ENCODE results near the gene ANLN.
"Not testable (repeated sequence)": the region's sequence is repeated elsewhere in the genome, so short reads cannot be mapped to it uniquely, and the experiment has no call there.

The ANLN gene

GRCh38 chr7:36420307-36420706, 30.6 kb downstream of the ANLN start:
- DNase-seq, result no peak

DNA sequence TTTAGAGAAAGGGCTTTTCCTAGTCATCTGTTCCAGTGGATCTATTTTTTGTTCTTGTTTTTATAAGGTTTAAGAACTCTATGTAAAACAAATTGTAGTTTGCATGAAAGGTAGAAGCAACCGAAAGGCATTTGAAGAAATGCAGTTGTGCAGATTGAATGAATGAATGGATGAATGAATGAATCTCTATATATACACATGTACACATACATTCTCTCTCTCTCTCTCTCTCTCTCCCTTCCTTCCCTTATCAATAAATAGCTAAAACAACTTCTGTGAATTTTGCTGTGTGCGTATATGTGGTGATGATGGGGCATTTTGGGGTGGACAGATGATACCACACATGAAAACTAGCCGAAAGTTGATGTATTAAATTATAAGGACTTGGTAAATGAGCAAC, 32.4 kb downstream of the ANLN start:
- no peak for DNase-seq

GRCh38 chr7:36423633-36424032, 34.0 kb downstream of the ANLN start:
- no peak for DNase-seq

DNA sequence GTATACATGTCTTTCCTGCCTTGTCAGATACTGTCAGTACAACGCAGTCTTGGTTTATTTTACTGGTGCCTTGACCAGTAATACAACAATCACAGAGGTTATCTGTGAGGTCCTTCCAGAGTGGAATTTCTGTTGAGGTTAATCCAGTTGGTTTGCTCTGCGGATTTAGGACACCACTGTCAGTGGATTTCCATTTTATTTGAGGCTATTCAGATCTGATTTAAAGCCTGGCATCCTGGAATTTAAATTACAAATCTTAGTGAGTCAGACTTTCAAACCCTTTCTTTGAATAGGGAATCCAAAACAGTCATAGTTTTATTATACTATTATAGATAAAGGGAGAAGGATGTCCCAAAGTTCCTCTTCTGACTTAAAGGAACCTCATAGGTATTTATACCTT, 40.5 kb downstream of the ANLN start:
- DNase-seq, result no peak

DNA sequence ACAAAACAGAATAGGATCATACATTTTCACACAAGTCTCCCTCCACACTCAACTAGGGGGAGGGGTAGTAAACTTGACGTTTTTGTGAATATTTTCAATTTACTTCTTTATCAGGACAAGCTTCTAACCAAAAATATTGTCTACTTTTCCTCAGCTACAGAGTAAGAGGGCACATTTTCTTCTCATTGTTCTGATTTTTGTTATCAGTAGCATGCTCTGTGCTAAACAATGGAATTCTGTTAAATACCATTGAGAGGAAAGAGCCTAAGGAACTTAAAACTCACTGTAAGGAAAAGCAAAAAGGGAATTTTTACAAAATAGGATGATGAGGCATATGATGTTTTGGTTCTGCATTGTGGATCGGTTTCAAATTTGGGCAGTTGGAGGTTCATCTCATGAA, 41.2 kb downstream of the ANLN start:
- no peak for DNase-seq

GRCh38 chr7:36438211-36438610, 48.5 kb downstream of the ANLN start:
- DNase-seq, result no peak

- no peak for DNase-seq
These were observed 50.0 kb downstream of the ANLN start for GRCh38 chr7:36439624-36440023.

DNA sequence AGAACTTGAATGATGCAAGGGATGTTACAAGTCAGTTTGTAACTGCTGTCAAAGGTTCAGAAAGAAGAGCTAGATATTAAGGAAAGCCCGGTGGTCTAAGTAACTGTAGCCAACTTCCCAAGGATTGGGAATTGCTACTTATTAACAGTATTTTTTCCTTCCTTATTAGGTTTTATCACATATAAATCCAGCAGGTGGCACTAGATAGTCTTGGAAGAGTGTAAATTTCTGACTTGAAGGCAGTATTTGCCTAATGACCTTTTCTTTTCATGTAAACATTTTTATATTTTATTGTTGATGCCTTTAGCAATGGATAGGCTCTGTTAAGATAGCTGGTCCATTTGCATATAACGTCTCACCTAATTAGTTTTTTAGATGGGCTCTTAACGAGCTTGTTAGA, 51.2 kb downstream of the ANLN start:
- peak; percentile 15 for DNase-seq

- no peak for DNase-seq
These were observed 51.8 kb downstream of the ANLN start for GRCh38 chr7:36441344-36442022.

DNA sequence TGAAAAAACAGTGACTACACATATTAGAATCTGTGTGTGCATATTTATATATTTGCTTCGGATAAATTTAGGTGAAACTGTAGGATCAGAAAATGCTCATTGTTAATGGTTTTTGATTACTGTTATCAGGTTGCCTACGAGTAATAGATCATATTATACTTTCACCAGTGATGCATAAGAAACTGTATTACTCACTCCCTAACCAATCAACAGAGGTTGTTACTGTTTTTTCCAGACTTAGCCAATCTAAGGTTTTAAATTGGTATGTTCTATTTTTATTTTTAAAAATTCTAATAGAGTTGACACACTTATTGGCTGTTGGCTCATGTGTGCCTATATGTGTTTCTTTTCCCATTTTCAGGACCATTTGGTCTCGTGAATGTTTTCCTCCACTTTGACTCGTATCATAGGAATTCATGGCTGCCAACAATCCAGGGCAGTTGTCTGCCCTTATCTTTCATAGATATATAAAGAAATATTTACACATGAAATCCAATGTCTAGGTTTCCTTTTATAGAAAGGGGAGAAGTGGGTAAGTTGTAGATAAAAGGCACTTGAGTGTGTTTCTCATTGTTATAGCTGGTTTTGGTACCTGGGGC, 59.2 kb downstream of the ANLN start:
- no peak for DNase-seq

DNA sequence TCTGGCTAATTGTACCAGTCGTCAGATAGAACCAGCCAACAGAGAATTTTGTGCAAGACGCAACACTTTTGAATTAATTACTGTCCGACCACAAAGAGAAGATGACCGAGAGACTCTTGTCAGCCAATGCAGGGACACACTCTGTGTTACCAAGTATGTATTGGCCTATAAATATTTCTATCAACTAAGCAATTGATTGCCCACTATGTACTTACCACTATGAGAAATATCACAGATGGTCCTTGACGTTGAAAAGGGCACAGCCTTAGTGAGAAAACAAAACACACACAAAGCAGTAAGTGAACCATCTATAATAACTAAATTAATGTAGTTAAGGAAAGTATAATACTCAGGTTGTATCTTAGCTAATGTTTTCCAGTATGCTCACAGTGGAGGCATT, 60.0 kb downstream of the ANLN start:
- DNase-seq, result no peak

DNA sequence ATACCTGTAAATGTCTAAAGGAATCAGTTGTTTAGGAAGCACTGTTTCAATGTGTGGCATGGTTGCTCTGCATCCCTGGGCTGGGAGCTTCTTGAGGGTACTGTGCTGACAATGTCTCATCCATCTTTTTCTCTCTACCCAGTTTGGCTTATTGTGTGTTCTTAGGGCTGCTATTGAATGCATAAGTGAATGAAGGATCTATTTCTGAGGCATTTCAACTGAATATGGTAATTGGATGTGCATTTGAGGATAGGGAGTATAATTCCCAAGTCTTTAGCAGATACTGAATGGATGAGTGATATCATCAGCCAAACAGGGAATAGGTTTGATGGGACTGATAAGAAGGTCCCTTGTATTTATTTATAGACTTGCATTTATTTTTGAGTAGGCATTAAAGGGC, 64.1 kb downstream of the ANLN start:
- DNase-seq, result no peak

- DNase-seq, result no peak
These were observed 66.0 kb downstream of the ANLN start for GRCh38 chr7:36455646-36456045.

GRCh38 chr7:36456138-36456537, 66.5 kb downstream of the ANLN start:
- no peak for DNase-seq

GRCh38 chr7:36456548-36456947, 66.9 kb downstream of the ANLN start:
- no peak for DNase-seq

DNA sequence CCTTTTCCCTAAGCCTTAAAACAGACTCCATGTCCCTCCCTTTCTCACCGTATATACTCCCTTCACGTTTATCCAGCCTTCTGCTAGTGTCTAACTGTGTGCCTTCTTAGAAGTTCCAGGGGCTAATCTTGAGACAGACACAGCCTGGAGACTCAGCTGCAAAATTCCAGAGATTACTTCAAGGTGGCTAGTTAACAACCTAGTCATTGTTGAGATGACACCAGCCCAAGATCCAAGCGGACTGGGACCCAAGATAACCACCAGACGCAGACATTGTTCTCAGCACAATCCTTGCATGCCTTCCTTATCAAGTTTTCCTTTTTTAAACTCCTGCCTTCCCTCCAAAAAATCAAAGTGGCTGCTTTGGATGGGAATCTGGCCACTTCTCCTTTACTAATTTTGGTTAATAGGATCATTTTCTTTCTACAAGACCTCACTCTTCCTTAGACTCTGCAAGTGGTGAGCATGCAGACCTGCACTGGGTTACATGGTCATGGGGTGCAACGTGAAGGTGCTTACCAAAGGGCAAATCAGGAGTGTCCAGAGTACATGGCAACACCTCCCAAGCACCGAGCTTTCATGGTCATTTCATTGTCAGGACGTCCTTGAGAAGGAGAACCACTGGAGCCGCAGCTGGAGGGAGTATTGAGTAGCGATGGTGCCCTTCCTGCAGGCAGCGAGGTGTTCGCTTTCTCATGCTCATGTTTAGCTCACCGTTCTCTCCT, 69.7 kb downstream of the ANLN start:
- DNase-seq, result no peak

- DNase-seq, result no peak
These were observed 71.3 kb downstream of the ANLN start for GRCh38 chr7:36460811-36461429.

- DNase-seq, result no peak
These were observed 73.0 kb downstream of the ANLN start for GRCh38 chr7:36462551-36463137.

DNA sequence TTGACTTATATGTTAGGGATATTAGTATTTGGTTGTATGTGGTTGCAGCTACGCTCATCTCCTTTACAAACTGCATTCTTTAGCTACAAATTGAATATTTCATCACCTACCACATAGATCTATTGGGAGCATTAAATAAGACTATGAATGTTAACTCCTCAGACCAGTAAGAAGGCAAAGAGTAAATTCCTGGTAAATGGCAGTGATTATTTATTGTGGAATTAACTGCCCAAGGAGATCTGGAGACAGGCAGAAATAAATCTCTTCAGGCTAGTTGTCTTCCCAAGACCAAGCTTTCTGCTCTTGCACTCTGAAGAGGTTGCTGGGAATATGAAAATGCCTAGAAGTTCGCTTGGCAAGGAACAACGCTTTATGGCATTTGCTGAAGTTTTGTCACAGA, 74.6 kb downstream of the ANLN start:
- DNase-seq, result no peak

DNA sequence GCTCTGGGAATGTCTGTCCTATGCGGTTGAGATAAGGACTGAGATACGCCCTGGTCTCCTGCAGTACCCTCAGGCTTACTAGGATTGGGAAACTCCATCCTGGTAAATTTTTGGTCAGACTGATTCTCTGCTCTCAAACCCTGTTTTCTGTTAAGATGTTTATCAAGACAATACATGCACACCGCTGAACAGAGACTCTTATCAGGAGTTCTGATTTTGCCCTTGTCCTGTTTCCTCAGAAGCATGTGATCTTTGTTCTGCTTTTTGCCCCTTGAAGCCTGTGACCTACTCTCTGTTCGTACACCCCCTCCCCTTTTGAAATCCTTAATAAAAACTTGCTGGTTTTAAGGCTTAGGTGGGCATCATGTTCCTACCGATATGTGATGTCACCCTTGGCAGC, 76.3 kb downstream of the ANLN start:
- DNase-seq, result not testable (repeated sequence)

GRCh38 chr7:36468370-36469101, 78.9 kb downstream of the ANLN start:
- DNase-seq, result no peak

- DNase-seq, result no peak
These were observed 79.6 kb downstream of the ANLN start for GRCh38 chr7:36469236-36469635.

Data from NCI-H2081 treated with DMSO at 0.1 percent for 48 hours (cell line).